ENCODE results near the gene XRCC3.

The XRCC3 gene

GRCh38 chr14:103716899-103717411, 1.7 kb upstream of the XRCC3 start:
- Histone ChIP-seq H3K4me3 (peak overlapping the region; percentile 90), H3K9me3 (ENCODE audit: low read depth, low read length) (no peaks in the 10 kb centered on the region), H3K9ac (ENCODE audit: insufficient read length) (peak overlapping the region; percentile 85), H3K27ac (no peak overlapping the region), H3K36me3 (ENCODE audit: insufficient read depth, low read length) (peaks cover 6% of the 10 kb centered on the region; the same call in 1 of the 2 replicates)
- TF ChIP-seq POLR2AphosphoS5 (IDR thresholded peaks at IDR 0.05; ENCODE audit: borderline replicate concordance, low read depth, low read length) (no peak), EZH2 (IDR thresholded peaks at IDR 0.05) (no peak), FOXP2 (optimal IDR thresholded peaks at IDR 0.05; ENCODE audit: control extremely low read depth, extremely low read length, insufficient read depth) (no peak)
- no peak for DNase-seq (ENCODE audit: low read depth, low spot score)

GRCh38 chr14:103716091-103716801, 995 bp upstream of the XRCC3 start:
- Histone ChIP-seq H3K4me3 (peak overlapping the region; percentile 90), H3K9ac (ENCODE audit: insufficient read length) (peak overlapping the region; percentile 85), H3K9me3 (ENCODE audit: low read depth, low read length) (no peaks in the 10 kb centered on the region), H3K36me3 (ENCODE audit: insufficient read depth, low read length) (peaks cover 8% of the 10 kb centered on the region; the same call in 1 of the 2 replicates), H3K27ac (no peak overlapping the region)
- no peak for TF ChIP-seq POLR2AphosphoS5 (IDR thresholded peaks at IDR 0.05; ENCODE audit: borderline replicate concordance, low read depth, low read length)
- no peak for DNase-seq (ENCODE audit: low read depth, low spot score)

- no peak for DNase-seq (ENCODE audit: low read depth, low spot score)
- no peaks in the 10 kb centered on the region for H3K9me3 ChIP-seq (ENCODE audit: low read depth, low read length)
- peaks cover 14% of the 10 kb centered on the region; the same call in 1 of the 2 replicates for H3K36me3 ChIP-seq (ENCODE audit: insufficient read depth, low read length)
- TF ChIP-seq FOXP2 (optimal IDR thresholded peaks at IDR 0.05; ENCODE audit: control extremely low read depth, extremely low read length, insufficient read depth), result no peak
- H3K27ac ChIP-seq, result peak overlapping the region; percentile 54
- H3K4me3 ChIP-seq, result peak overlapping the region; percentile 90
- peak overlapping the region; percentile 96 for H3K9ac ChIP-seq (ENCODE audit: insufficient read length)
These were observed 1.1 kb downstream of the XRCC3 start for GRCh38 chr14:103714063-103714724.

- Histone ChIP-seq H3K4me3 (peak overlapping the region; percentile 90), H3K36me3 (ENCODE audit: insufficient read depth, low read length) (peaks cover 15% of the 10 kb centered on the region; the same call in 1 of the 2 replicates), H3K9me3 (ENCODE audit: low read depth, low read length) (no peaks in the 10 kb centered on the region), H3K9ac (ENCODE audit: insufficient read length) (peak overlapping the region; percentile 96), H3K27ac (peak overlapping the region; percentile 31; the same call in 1 of the 2 replicates)
- no peak for DNase-seq (ENCODE audit: low read depth, low spot score)
- TF ChIP-seq EZH2 (IDR thresholded peaks at IDR 0.05), result no peak
- TF ChIP-seq POLR2AphosphoS5 (IDR thresholded peaks at IDR 0.05; ENCODE audit: borderline replicate concordance, low read depth, low read length), result peak; percentile 24; the same call in 1 of the 2 replicates
These were observed 1.8 kb downstream of the XRCC3 start for GRCh38 chr14:103713304-103714062.

- Histone ChIP-seq H3K9me3 (ENCODE audit: low read depth, low read length) (no peaks in the 10 kb centered on the region), H3K36me3 (ENCODE audit: insufficient read depth, low read length) (peaks cover 22% of the 10 kb centered on the region; the same call in 1 of the 2 replicates), H3K27ac (0 out of 2 replicates have a peak overlapping the region, but pooled peaks have one; percentile 31), H3K9ac (ENCODE audit: insufficient read length) (no peak overlapping the region), H3K4me3 (no peak overlapping the region)
- DNase-seq (ENCODE audit: low read depth, low spot score), result no peak
- TF ChIP-seq POLR2AphosphoS5 (IDR thresholded peaks at IDR 0.05; ENCODE audit: borderline replicate concordance, low read depth, low read length) (no peak), EZH2 (IDR thresholded peaks at IDR 0.05) (no peak), FOXP2 (optimal IDR thresholded peaks at IDR 0.05; ENCODE audit: control extremely low read depth, extremely low read length, insufficient read depth) (no peak)
These were observed 2.5 kb downstream of the XRCC3 start for GRCh38 chr14:103712633-103713247.

- DNase-seq (ENCODE audit: low read depth, low spot score), result no peak
- H3K4me3 ChIP-seq, result no peak overlapping the region
- no peaks in the 10 kb centered on the region for H3K9me3 ChIP-seq (ENCODE audit: low read depth, low read length)
- TF ChIP-seq FOXP2 (optimal IDR thresholded peaks at IDR 0.05; ENCODE audit: control extremely low read depth, extremely low read length, insufficient read depth) (no peak), POLR2AphosphoS5 (IDR thresholded peaks at IDR 0.05; ENCODE audit: borderline replicate concordance, low read depth, low read length) (peak; percentile 38), EZH2 (IDR thresholded peaks at IDR 0.05) (no peak)
- H3K9ac ChIP-seq (ENCODE audit: insufficient read length), result no peak overlapping the region
- H3K27ac ChIP-seq, result peak overlapping the region; percentile 57; the same call in 1 of the 2 replicates
- peaks cover 25% of the 10 kb centered on the region; the same call in 1 of the 2 replicates for H3K36me3 ChIP-seq (ENCODE audit: insufficient read depth, low read length)
These were observed 3.5 kb downstream of the XRCC3 start for GRCh38 chr14:103711516-103712431.

- Histone ChIP-seq H3K9me3 (ENCODE audit: low read depth, low read length) (no peaks in the 10 kb centered on the region), H3K9ac (ENCODE audit: insufficient read length) (no peak overlapping the region), H3K4me3 (no peak overlapping the region), H3K36me3 (ENCODE audit: insufficient read depth, low read length) (peaks cover 34% of the 10 kb centered on the region; the same call in 1 of the 2 replicates), H3K27ac (peak overlapping the region; percentile 49; the same call in 1 of the 2 replicates)
- TF ChIP-seq POLR2AphosphoS5 (IDR thresholded peaks at IDR 0.05; ENCODE audit: borderline replicate concordance, low read depth, low read length) (no peak), FOXP2 (optimal IDR thresholded peaks at IDR 0.05; ENCODE audit: control extremely low read depth, extremely low read length, insufficient read depth) (no peak)
- no peak for DNase-seq (ENCODE audit: low read depth, low spot score)
These were observed 4.4 kb downstream of the XRCC3 start for GRCh38 chr14:103710771-103711377.

Measured in SK-N-MC (cell line).